Effector CD4-positive, alpha-beta T cell (primary cell): ENCODE measurements around the gene KIF3A.

Experiments
- DNase-seq: peaks from one replicate; pipeline ENCODE4 v3.0.0-alpha.2; 2020

KIF3A gene

GRCh38 chr5:132753135-132753987 lies 16.0 kb upstream of the KIF3A start:
- DNase-seq, result no peak

DNA sequence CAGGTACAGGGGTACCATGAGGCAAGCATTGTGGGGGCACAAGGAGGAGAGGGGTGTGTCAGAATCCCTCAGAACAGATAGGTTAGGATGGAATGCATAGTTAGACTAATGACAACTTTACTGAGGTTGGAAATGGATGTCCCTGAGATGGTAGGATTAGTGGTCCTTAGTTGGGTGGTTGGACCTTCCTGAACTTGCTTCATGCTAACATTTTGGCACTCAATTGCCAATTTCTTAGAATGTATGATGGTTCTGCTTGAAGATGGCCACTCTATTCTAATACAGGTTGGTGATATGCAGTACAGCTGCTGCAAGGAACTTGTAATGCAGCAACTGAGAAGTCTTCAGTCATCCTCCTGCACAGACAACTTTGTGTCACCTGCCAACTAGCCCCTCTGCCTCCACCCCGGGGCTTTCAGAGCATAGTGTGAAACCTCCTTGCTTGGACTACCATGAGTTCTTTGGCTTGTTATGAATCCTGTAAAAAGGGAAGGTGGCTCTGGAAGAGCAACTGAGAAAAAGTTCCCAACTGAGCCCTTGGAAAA lies 15.3 kb upstream of the KIF3A start:
- no peak for DNase-seq

- DNase-seq, result no peak
Observed at GRCh38 chr5:132751971-132752580, 14.7 kb upstream of the KIF3A start.

GRCh38 chr5:132751444-132751843 lies 14.1 kb upstream of the KIF3A start:
- DNase-seq, result no peak

DNA sequence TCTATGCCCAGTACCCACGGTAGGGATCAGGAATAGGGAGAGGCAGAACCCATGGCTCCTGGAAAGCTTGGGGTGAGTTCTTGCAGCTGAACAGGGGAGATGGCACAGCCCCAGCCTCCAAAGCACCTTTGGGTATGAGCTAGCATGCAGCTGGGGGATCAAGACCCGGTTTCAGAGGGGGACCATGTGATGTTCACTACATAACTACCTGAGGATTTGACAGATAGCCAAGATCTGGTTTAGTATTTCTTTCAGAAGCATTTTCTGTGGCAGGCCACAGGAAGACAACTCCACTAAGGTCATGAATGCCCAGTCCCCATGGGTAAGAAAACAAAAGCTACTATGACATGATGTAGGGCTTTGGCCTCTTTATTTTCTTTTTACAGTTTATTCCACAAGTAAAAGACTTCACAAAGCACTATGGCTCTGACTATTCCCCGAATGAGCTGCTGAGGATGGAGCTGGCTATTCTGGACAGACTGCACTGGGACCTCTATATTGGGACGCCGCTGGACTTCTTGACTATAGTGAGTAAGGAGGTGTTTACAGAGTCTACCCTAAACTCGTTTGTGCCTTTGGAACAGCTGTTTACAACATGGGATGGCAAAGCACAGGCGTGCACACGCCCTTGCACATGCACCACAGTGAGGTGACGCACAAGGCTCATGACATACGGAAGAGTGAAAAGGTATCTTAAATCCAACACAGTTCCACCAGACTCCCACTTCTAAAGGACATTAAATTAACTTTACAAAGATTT lies 13.3 kb upstream of the KIF3A start:
- DNase-seq, result no peak

GRCh38 chr5:132749506-132749905 lies 12.2 kb upstream of the KIF3A start:
- DNase-seq, result no peak

DNA sequence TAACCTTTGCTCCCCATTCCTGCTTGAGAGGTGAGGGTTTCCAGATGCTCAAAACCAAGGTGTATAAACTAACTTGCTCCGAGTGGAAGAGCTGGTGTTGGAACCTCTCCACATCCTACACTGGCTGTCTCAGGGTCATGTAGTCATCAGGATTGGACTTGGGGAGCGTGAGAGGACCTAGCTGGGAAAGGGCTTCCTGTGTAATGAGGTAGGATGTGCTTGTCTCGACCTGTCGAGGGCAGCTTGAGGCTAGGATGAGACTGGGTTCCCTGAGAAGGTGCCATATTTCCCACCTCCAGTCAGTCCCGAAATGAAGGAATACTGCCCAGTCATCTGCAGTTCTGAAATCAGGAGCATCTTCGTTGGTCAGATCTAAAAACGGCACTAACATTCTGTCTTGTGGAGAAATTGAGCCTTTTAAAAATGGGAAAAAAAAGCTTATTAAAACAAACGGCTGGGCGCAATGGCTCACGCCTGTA lies 11.2 kb upstream of the KIF3A start:
- DNase-seq, result no peak

DNA sequence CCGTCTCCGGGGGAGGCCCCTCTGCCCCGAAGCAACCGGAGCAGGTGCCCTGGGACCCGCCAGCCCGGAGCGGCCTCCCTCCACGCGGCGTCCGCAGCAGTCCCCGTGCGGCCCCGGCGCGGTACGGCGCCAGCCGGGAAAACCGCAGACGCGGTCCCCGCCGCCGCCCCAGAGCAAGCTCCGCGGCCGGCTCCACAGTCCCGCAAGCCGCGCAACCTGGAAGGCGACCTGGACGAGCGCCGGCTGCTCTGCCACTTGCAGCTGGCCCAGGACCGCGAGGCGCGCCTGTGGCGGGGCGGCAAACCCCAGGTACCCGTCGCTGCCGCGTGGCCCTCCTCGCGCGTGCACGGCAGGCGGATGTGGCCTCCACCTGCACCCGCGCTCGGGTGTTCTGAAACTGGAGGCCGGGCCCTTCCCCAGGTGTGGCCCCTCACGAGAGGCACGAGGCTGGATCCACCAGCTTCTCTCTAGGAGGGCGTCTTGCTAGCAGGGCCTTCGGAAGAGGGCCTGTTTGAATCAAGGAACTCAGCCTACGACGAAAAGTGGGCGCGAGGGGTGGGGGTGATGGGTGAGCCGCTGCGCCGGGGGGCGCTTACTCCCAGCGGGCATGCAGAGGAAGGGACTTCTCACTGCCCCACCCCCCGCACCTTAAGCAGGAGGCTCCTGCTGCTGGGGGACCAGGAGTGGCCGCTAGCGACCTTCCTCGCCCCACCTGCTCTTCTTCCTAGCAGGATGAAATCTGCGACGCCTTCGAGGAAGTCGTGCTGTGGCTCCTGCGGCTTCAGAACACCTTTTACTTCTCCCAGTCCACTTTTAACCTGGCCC lies 10.5 kb upstream of the KIF3A start:
- peak; percentile 27 for DNase-seq

DNA sequence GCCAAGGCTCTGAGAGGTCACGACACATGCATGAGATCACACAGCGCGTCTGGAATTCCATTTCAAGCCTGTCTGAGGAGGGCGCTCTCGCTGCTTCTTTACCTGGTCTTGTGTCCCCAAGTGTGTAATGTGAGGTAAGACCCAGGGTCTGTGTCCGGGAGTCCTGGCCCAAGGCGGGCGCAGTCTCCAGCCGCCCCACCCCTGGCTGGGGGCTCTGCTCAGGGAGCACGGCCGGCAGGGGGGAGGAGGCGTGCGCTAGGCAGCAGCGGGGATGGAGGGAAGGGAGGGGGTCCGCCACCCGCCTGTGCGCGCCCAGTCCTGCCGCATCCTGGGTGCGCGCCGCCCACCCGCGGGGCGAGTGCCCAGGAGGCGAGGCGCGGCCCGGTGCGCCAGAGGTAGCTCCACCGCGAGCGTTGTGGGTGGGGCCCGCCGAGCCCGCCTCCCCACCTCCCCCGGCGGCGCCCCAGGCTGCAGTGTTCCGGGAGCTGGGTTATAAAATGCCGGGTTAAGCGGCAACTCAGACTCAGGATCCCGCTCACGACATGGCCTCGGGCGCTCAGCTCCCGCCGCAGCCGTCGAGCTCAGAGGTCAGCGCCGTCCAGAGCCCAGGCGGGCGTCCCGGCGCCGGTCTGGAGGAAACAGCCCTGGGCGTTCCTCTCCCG lies 9.7 kb upstream of the KIF3A start, which contains the start of gene CCNI2:
CCNI2 (plus strand) TSS at position 473 of the 662 bp plus-strand sequence; CDS start at position 543, 70 bp downstream.
- peak; percentile 57 for DNase-seq

GRCh38 chr5:132746592-132746953 lies 9.2 kb upstream of the KIF3A start:
- DNase-seq, result no peak

DNA sequence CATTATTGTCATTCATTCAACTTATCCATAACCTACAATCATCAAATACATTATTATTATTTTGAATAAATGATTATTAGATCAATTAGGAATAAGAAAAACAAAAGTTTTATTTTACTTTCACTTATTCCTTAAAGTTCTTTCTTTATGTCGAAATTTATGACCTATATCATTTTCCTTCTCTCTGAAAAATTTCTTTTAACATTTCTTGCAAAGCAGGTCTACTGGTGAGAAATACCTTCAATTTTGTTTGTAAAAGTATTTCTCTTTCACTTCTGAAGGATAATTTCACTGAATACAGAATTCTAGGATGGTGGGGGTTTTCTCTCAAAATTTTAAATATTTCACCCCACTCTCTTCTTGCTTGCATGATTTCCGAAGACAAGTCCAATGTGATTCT lies 7.3 kb upstream of the KIF3A start:
- no peak for DNase-seq

DNA sequence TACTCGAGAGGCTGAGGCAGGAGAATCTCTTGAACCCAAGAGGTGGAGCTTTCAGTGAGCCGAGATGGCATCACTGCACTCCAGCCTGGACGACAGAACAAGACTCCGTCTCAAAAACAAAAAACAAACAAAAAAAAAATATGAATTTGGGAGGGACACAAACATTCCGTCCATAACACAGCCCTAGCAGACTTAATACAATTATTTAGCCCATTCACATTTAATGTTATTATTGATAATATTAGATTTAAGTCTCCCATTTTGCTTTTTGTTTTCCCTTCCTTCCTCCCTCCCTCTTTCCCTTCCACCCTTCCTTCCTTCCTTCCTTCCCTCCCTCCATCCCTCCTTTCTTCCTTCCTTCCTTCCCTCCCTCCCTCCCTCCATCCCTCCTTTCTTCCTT lies 5.3 kb upstream of the KIF3A start:
- no peak for DNase-seq

GRCh38 chr5:132742158-132742557 lies 4.8 kb upstream of the KIF3A start:
- DNase-seq, result no peak

DNA sequence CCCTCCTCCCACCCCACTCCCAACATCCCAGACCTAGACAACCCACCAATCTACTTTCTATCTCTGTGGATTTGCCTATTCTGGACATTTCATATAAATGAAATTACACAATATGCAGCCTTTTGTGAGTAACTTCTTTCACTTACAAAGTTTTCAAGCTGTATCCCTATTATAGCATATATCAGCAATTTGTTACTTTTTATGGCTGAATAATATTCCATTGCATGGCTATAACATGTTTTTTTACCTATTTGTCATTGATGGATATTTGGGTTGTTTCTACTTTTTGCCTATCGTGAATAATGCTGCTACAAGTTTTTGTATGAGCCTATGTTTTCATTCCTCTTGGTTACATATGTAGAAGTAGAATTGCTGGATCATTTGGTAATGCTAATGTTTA lies 1.9 kb upstream of the KIF3A start:
- DNase-seq, result no peak

- DNase-seq, result no peak
Observed at GRCh38 chr5:132737982-132738681, 786 bp upstream of the KIF3A start.

DNA sequence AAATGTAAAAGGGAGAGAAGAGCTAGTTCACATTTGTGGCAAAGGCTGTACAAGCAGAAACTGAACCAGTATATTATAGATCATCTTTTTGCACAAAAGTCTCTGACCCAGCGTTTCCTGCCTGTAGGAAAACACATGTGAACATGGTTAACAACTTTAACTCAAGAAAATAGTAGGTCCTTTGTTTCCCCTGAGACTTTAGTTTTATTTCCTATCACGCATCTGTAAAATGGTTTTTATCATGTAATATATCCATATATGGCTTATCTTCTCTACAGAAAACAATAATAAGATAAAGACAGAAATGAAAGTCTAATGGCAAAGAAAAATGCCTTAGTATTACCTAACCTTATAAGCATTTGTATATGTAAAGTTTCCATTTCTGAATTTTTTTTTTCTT lies 2.7 kb downstream of the KIF3A start:
- no peak for DNase-seq

- no peak for DNase-seq
Observed at GRCh38 chr5:132733499-132734148, 3.7 kb downstream of the KIF3A start.

- DNase-seq, result no peak
Observed at GRCh38 chr5:132729896-132730295, 7.5 kb downstream of the KIF3A start.

DNA sequence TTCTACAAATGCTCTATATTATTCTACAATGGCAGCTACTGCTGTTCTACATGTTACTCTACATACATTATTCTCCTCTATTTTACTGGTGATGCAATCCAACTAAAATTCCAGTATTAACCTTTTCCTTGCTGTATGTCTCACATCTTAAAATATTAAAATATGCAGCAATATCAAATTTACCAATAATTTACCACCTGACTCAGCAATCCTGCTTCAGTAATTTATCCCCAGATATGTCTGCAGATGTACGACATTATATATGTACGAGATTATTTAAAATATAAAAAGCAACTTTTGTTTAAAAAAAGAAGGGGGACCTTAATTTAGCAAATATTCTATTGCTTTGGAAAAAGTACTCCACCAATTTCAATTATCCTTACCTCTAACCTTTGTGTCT lies 11.6 kb downstream of the KIF3A start:
- DNase-seq, result no peak

- DNase-seq, result no peak
Observed at GRCh38 chr5:132718544-132719312, 18.6 kb downstream of the KIF3A start.
